TTC549 (cell line): ENCODE data around the gene ETHE1.

Experiments
- FAIRE-seq: peaks from 2 replicates; lab custom pipeline; 2012; peaks lifted over from hg19 to GRCh38; lab: Jason Lieb, UNC

Gene ETHE1

DNA sequence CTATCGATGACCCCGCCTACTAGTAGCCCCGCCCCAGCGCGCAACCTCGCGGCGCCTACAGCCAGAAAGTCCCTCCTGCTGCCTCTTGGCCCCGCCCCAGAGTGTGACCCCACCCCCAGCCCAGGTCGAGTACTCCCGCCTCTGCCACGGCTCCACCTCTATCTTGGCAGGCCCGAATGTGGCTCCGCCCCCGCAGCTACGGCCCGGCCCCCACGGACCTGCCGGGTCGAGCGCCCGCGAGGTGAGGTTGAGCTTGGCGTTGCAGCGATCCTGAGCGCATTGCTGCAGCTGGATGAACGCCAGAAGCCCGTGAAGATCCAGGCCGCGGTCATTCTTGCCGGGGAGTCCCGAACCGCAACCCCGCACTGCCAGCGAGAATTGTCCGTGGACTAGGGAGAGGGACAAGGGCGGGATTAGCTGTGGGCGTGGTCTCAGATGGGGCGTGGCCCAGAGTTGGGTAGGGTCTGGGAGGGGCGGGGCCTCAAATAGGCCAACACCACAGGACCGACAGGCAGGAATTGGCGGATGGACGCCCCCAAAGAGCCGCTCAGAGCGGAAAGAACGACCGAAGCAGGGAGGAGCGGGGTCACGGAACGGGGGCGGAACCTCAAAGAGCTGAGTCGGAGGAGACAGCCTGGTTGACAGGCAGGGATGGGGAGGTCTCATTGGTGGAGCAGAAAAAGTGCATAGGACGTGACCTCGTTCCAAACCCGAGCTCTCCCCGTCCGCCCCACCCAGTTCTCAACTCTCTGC, 63.4 kb downstream of the ETHE1 start:
- no peak for FAIRE-seq

DNA sequence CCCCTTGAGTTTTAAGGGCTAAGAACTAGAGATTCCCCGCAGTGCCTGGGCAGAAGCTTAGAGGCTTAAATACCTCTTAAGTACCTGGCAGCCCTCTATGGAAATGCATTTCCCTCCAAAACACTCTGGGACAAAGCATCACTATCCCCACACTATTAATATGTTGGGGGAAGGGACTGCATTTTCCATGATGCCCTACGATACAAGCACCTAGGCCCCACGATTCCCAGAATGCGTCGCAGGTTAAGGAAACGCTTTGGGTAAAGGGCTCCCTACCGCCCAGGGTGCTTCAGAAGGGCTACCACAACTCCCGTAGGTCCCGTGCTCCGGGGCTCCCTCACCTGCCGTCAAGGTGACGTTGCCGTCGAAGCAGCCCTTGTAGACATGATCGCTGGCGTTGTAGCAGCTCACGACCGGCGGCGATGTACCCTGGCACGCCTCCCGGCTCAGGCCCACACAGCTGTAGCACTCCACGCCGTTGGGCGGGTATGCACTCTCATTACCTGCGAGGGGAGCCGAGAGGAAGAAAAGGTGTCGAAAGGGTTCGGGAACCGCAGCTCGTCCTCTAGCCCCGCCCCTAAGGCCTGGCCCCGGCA, 64.1 kb downstream of the ETHE1 start:
- no peak for FAIRE-seq

DNA sequence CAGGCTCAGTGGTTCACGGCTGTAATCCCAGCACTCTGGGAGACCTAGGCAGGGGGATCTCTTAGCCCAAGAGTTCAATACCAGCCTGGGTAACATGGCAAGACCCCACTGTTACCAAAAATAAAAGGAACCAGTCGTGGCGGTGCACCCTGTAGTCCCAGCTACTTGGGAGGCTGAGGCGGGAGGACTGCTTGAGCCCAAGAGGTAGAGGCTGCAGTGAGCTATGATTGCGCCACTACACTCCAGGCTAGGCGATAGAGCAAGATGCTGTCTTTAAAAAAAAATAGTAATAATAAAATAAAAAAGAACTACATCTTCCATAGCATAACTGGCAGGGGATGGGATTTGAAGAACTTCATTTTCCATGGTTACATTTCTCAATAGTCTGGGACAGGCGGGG, 64.6 kb downstream of the ETHE1 start:
- no peak for FAIRE-seq

DNA sequence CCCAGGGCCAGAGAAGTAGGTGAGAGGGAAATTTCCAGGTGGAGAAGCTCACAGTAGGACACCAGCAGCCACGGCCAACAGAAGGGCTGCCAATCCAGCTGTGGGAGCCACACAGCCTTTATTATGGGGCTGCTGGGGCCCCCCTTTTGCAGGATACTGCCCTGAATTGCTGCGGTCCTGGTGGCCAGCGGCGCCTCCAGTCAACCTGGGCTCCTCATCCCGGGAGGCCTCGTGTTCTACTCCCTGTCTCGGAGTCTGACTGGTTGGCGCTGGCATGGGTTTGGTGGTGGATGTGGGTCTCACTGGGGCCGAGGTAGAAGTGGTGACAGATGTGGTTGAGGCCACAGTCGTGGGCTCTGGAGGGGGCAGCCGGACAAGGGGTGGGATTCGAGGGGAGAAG, 65.7 kb downstream of the ETHE1 start:
- FAIRE-seq = no peak

DNA sequence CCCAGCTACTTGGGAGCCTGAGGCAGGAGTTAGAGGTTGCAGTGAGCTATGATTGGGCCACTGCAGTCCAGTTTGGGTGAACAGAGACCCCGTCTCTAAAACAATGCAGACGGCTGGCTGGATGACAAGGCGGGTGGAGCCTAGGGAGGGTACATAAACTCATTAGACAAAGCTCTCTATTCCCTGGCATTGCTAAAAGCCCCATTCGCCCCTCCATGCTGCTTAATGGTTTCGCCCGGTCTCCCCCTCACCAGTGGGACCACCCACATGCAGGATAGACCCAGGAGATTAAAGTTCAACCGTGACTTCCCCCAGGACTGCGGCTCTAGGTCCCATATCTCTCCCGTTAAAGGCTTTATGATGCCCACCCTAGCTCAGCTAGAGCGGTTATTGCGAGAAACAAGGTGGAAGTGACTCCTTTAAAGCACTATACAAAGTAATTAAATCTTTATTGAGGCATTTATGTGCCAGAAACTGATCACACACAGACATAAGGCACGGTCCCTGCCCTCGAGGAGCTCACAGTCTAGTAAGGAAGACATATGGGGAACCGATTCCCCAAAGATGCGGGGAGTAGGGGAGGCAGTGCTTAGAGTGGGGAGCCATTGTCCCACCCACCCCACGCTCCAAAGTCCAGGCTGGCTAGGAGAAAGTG, 66.5 kb downstream of the ETHE1 start:
- no peak for FAIRE-seq

DNA sequence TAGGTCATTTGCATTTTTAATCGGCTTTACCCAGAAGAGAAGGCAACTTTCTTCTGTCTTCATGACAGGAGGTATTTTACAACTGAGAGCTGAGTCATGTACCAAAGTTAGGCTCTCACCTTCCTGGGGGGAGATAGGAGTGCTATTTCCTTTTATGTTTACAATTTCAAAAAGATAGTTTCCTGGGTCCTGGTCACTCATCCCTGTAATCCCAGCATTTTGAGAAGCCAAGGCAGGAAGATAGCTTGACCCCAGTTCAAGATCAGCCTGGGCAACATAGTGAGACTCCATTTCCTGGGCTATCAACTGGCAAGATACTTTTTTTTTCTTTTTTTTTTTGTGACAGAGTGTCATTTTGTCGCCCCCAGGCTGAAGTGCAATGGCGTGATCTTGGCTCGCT, 69.2 kb downstream of the ETHE1 start:
- FAIRE-seq = no peak
